ENCODE data around the gene ASPHD1.
"Not testable (repeated sequence)": the region's sequence is repeated elsewhere in the genome, so short reads cannot be mapped to it uniquely, and the experiment has no call there.

The ASPHD1 gene

DNA sequence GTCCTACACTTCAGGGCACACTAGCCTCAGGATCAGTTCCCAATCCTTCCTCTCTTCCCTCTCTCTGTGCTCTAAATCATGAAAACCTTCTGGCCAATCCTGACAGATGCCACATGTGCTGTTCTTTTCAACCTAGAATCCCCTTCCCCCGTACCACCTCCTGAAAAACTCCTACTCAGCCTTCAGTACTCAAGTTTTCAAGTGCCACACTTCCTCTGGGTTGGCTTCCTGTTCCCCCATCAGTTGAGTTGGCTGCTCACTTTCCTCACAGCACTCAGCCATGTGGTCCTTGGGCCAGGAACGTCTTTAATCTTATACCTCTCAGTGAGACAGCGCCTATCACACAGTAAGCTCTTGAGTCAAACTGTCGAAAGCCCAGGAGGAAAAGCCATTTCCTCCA is 3.3 kb downstream of the ASPHD1 start:
- DNase-seq (ENCODE audit: insufficient read length, low spot score): no peak
- no peak for FAIRE-seq
- TF ChIP-seq TAF1 (IDR thresholded peaks at IDR 0.05; ENCODE audit: low read depth, low read length) (no peak), PAX5 (IDR thresholded peaks at IDR 0.05; ENCODE audit: insufficient read depth, low read length, severe bottlenecking) (no peak), SPI1 (IDR thresholded peaks at IDR 0.05; ENCODE audit: low read depth, low read length) (no peak), POLR2AphosphoS5 (IDR thresholded peaks at IDR 0.05; ENCODE audit: low read depth, low read length) (no peak), POU2F2 (IDR thresholded peaks at IDR 0.05; ENCODE audit: low read depth, low read length) (no peak), POLR2A (IDR thresholded peaks at IDR 0.05; ENCODE audit: low read depth, low read length) (no peak)

- no peak for DNase-seq (ENCODE audit: insufficient read length, low spot score)
- TF ChIP-seq POLR2AphosphoS5 (IDR thresholded peaks at IDR 0.05; ENCODE audit: low read depth, low read length) (no peak), TAF1 (IDR thresholded peaks at IDR 0.05; ENCODE audit: low read depth, low read length) (no peak), SPI1 (IDR thresholded peaks at IDR 0.05; ENCODE audit: low read depth, low read length) (no peak), POU2F2 (IDR thresholded peaks at IDR 0.05; ENCODE audit: low read depth, low read length) (no peak), POLR2A (IDR thresholded peaks at IDR 0.05; ENCODE audit: low read depth, low read length) (no peak), PAX5 (IDR thresholded peaks at IDR 0.05; ENCODE audit: insufficient read depth, low read length, severe bottlenecking) (no peak)
- no peak for FAIRE-seq
Observed at GRCh38 chr16:29904947-29905346, 4.7 kb downstream of the ASPHD1 start.

GRCh38 chr16:29905668-29906067 is 5.4 kb downstream of the ASPHD1 start:
- FAIRE-seq: no peak
- DNase-seq (ENCODE audit: insufficient read length, low spot score): no peak
- TF ChIP-seq POLR2A (IDR thresholded peaks at IDR 0.05; ENCODE audit: low read depth, low read length) (no peak), POLR2AphosphoS5 (IDR thresholded peaks at IDR 0.05; ENCODE audit: low read depth, low read length) (no peak), PAX5 (IDR thresholded peaks at IDR 0.05; ENCODE audit: insufficient read depth, low read length, severe bottlenecking) (no peak), TAF1 (IDR thresholded peaks at IDR 0.05; ENCODE audit: low read depth, low read length) (no peak), SPI1 (IDR thresholded peaks at IDR 0.05; ENCODE audit: low read depth, low read length) (no peak), POU2F2 (IDR thresholded peaks at IDR 0.05; ENCODE audit: low read depth, low read length) (no peak)

GRCh38 chr16:29906520-29907244 is 6.4 kb downstream of the ASPHD1 start:
- DNase-seq (ENCODE audit: insufficient read length, low spot score) (no peak), FAIRE-seq (no peak)
- TF ChIP-seq POU2F2 (IDR thresholded peaks at IDR 0.05; ENCODE audit: low read depth, low read length): no peak
- no peak for TF ChIP-seq SPI1 (IDR thresholded peaks at IDR 0.05; ENCODE audit: low read depth, low read length)
- TF ChIP-seq PAX5 (IDR thresholded peaks at IDR 0.05; ENCODE audit: insufficient read depth, low read length, severe bottlenecking): no peak
- TF ChIP-seq TAF1 (IDR thresholded peaks at IDR 0.05; ENCODE audit: low read depth, low read length): no peak
- TF ChIP-seq POLR2AphosphoS5 (IDR thresholded peaks at IDR 0.05; ENCODE audit: low read depth, low read length): no peak
- no peak for TF ChIP-seq POLR2A (IDR thresholded peaks at IDR 0.05; ENCODE audit: low read depth, low read length)

DNA sequence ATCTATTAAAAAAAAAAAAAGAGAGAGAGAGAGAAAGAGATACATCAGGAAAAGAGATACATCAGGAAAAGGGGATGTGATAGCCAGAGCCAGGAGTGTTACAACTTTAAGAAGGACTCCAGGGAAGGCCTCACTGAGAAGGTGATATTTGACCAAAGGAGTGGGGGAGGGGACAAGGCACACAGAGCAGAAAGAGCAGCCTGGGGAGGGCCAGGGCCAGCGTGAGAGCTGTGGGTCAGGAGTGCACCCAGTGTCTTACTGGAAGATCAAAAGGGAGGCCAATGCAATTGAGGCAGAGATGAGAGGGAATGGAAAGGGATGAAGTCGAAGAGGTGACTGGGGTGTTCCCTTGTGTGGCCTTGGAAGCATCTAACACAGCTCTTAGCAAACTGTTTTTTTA is 7.7 kb downstream of the ASPHD1 start:
- no peak for TF ChIP-seq SPI1 (IDR thresholded peaks at IDR 0.05; ENCODE audit: low read depth, low read length)
- no peak for TF ChIP-seq TAF1 (IDR thresholded peaks at IDR 0.05; ENCODE audit: low read depth, low read length)
- no peak for TF ChIP-seq POLR2A (IDR thresholded peaks at IDR 0.05; ENCODE audit: low read depth, low read length)
- no peak for TF ChIP-seq POLR2AphosphoS5 (IDR thresholded peaks at IDR 0.05; ENCODE audit: low read depth, low read length)
- no peak for TF ChIP-seq PAX5 (IDR thresholded peaks at IDR 0.05; ENCODE audit: insufficient read depth, low read length, severe bottlenecking)
- TF ChIP-seq POU2F2 (IDR thresholded peaks at IDR 0.05; ENCODE audit: low read depth, low read length): no peak
- FAIRE-seq (no peak), DNase-seq (ENCODE audit: insufficient read length, low spot score) (no peak)

DNA sequence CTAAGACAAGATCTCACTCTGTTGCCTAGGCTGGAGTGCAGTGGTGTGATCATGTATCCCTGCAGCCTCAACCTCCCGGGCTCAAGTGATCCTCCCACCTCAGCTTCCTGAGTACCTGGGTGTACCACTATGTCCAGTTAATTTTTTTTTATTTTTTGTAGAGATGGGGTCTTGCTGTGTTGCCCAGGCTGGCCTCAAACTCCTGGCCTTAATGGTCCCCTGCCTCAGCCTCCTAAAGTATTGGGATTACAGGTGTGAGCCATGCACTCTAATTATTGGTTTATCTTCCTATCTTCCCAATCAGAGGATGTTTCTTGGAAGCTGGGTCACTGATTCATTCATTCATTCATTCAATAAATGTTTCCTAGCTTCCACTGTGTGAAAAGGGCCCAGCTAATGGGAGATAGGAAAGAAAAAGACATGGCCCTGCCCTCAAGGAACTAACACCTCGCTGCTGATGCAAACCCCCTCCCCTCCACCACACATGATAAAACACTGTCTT is 8.5 kb downstream of the ASPHD1 start:
- TF ChIP-seq SPI1 (IDR thresholded peaks at IDR 0.05; ENCODE audit: low read depth, low read length): no peak
- no peak for TF ChIP-seq POLR2AphosphoS5 (IDR thresholded peaks at IDR 0.05; ENCODE audit: low read depth, low read length)
- TF ChIP-seq POLR2A (IDR thresholded peaks at IDR 0.05; ENCODE audit: low read depth, low read length): no peak
- TF ChIP-seq POU2F2 (IDR thresholded peaks at IDR 0.05; ENCODE audit: low read depth, low read length): no peak
- FAIRE-seq (no peak), DNase-seq (ENCODE audit: insufficient read length, low spot score) (no peak)

GRCh38 chr16:29909391-29909790 is 9.1 kb downstream of the ASPHD1 start:
- FAIRE-seq: no peak
- TF ChIP-seq POU2F2 (IDR thresholded peaks at IDR 0.05; ENCODE audit: low read depth, low read length) (no peak), POLR2AphosphoS5 (IDR thresholded peaks at IDR 0.05; ENCODE audit: low read depth, low read length) (no peak), PAX5 (IDR thresholded peaks at IDR 0.05; ENCODE audit: insufficient read depth, low read length, severe bottlenecking) (no peak), TAF1 (IDR thresholded peaks at IDR 0.05; ENCODE audit: low read depth, low read length) (no peak), SPI1 (IDR thresholded peaks at IDR 0.05; ENCODE audit: low read depth, low read length) (no peak)
- DNase-seq (ENCODE audit: insufficient read length, low spot score): no peak

- DNase-seq (ENCODE audit: insufficient read length, low spot score); FAIRE-seq: not testable (repeated sequence)
Observed at GRCh38 chr16:29909851-29910250, 9.6 kb downstream of the ASPHD1 start.

DNA sequence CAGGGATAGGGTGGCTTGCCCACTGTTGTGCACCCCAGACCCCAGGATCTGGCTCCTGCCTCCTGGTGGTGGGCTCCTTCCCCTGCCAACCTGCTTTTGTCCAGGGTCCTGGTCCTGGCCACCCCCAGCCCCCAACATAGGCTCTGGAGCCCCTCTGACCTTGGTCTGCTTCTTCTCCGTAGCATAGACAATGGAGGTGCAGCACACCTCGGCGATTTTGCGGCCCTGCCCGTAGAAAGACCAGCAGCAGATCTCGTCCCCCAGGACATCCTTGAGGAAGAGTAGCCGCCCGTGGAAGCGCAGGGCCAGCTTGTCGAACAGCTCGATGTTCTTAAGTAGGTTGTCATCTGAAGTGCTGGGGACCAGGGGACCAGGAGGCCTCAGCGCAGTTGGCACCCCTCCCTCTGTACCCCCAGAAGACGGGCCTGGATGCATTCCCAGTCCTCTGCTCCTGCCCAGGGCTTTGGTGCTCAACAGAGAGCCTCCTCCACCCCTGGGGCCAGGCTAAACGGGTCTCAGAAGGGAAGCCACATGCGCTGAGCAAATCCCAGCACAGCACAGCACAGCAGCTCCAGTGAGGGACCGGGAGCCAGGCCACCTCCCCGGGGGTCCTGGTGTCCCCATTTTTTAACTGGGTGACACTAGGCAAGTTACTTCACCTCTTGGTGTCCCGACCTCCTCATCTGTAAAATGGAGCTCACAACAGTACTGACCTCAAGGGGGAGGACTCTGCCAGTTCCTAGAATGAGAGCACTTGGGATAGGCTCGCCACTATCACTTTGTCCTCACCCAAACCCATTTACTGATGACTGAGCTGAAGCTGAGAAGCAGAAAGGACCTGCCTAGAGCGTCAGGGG is 10.8 kb downstream of the ASPHD1 start:
- FAIRE-seq: no peak
- DNase-seq (ENCODE audit: insufficient read length, low spot score): no peak
- no peak for TF ChIP-seq TAF1 (IDR thresholded peaks at IDR 0.05; ENCODE audit: low read depth, low read length)
- TF ChIP-seq PAX5 (IDR thresholded peaks at IDR 0.05; ENCODE audit: insufficient read depth, low read length, severe bottlenecking): no peak
- TF ChIP-seq POU2F2 (IDR thresholded peaks at IDR 0.05; ENCODE audit: low read depth, low read length): no peak

GRCh38 chr16:29911676-29912010 is 11.4 kb downstream of the ASPHD1 start:
- FAIRE-seq (no peak), DNase-seq (ENCODE audit: insufficient read length, low spot score) (no peak)
- TF ChIP-seq POLR2AphosphoS5 (IDR thresholded peaks at IDR 0.05; ENCODE audit: low read depth, low read length) (no peak), SPI1 (IDR thresholded peaks at IDR 0.05; ENCODE audit: low read depth, low read length) (no peak), POU2F2 (IDR thresholded peaks at IDR 0.05; ENCODE audit: low read depth, low read length) (no peak), PAX5 (IDR thresholded peaks at IDR 0.05; ENCODE audit: insufficient read depth, low read length, severe bottlenecking) (no peak), TAF1 (IDR thresholded peaks at IDR 0.05; ENCODE audit: low read depth, low read length) (no peak), POLR2A (IDR thresholded peaks at IDR 0.05; ENCODE audit: low read depth, low read length) (no peak)
